ENCODE results near the gene MAPKAPK2. TPM values are rescaled to one million over a fixed set of nuclear protein-coding genes. Genes with fewer than 3 reads are reported as not detected.
"Not testable (repeated sequence)": the region's sequence is repeated elsewhere in the genome, so short reads cannot be mapped to it uniquely, and the experiment has no call there.

The MAPKAPK2 gene
- total RNA-seq, 1 donor = 31.0 TPM

GRCh38 chr1:206774093-206774492 lies 89.4 kb downstream of the MAPKAPK2 start:
- no peak for DNase-seq (ENCODE audit: low read depth)
- no peak overlapping the region for H3K4me3 ChIP-seq (ENCODE audit: low read depth, low read length)
- TF ChIP-seq, protein P1, sequence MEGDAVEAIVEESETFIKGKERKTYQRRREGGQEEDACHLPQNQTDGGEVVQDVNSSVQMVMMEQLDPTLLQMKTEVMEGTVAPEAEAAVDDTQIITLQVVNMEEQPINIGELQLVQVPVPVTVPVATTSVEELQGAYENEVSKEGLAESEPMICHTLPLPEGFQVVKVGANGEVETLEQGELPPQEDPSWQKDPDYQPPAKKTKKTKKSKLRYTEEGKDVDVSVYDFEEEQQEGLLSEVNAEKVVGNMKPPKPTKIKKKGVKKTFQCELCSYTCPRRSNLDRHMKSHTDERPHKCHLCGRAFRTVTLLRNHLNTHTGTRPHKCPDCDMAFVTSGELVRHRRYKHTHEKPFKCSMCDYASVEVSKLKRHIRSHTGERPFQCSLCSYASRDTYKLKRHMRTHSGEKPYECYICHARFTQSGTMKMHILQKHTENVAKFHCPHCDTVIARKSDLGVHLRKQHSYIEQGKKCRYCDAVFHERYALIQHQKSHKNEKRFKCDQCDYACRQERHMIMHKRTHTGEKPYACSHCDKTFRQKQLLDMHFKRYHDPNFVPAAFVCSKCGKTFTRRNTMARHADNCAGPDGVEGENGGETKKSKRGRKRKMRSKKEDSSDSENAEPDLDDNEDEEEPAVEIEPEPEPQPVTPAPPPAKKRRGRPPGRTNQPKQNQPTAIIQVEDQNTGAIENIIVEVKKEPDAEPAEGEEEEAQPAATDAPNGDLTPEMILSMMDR (IDR thresholded peaks at IDR 0.05; ENCODE audit: insufficient read depth, low read length) = no peak

DNA sequence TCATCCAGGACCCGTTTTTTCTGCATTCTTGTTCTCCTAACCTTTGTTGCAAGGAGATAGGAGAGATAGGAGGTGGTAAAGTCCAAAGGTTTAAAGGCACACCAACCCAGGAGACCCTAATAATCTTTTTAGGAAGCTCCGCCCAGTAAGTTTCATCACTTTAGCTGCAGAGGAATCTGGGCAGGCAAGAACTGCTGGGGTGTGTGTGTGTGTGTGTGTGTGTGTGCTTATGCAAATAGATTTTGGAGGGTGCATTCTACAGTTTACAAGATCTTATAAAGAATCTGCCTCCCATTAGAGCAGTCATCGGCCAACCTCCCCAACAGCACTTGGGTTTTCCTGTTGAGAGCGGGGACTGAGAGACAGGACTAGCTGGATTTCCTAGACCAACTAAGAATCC lies 91.5 kb downstream of the MAPKAPK2 start:
- TF ChIP-seq, protein P1 (IDR thresholded peaks at IDR 0.05; ENCODE audit: insufficient read depth, low read length) = no peak
- DNase-seq (ENCODE audit: low read depth) = no peak
- no peak overlapping the region for H3K4me3 ChIP-seq (ENCODE audit: low read depth, low read length)

DNA sequence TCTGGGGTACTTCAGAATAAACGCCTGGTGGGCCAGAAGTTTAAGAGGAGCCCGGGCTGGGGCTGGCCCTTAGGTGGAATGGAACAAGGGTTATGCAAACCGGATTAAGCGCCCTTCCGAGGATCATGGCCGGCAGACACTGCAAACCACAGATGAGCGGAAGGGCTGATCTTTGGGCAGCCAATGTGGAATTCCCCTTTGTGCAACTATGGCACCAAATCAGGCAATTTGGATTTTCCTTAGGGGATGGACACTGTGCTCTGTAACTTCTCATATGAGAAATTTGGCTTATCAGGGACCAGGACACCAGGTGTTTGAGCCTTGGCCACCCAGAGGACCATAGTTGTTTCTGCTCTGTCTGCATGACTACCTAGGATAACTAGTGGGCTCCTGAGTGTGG lies 93.3 kb downstream of the MAPKAPK2 start:
- DNase-seq (ENCODE audit: low read depth) = no peak
- no peak overlapping the region for H3K4me3 ChIP-seq (ENCODE audit: low read depth, low read length)
- TF ChIP-seq, protein P1 (IDR thresholded peaks at IDR 0.05; ENCODE audit: insufficient read depth, low read length) = no peak

DNA sequence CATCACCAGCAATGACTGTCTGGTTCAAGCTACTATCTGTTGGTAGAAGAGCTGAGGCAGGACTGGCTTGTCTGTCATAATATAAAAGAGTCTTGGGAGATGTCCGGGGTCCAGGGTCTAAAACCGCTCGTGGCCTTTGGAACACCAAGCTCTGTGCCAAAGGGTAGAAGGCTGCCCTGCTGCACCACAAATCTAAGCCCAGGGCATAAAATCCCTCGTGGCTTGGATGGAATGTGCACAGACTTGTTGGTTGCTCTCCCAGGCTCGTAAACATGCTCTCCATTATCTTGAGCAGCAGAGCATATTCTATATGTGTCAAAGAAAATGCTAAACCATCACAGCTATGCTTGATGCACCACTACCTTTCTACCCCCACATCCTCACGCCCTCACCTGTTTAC lies 94.2 kb downstream of the MAPKAPK2 start:
- DNase-seq (ENCODE audit: low read depth); H3K4me3 ChIP-seq (ENCODE audit: low read depth, low read length): not testable (repeated sequence)

GRCh38 chr1:206779638-206780037 lies 94.9 kb downstream of the MAPKAPK2 start:
- TF ChIP-seq, protein P1 (IDR thresholded peaks at IDR 0.05; ENCODE audit: insufficient read depth, low read length) = no peak
- DNase-seq (ENCODE audit: low read depth) = no peak
- no peak overlapping the region for H3K4me3 ChIP-seq (ENCODE audit: low read depth, low read length)

DNA sequence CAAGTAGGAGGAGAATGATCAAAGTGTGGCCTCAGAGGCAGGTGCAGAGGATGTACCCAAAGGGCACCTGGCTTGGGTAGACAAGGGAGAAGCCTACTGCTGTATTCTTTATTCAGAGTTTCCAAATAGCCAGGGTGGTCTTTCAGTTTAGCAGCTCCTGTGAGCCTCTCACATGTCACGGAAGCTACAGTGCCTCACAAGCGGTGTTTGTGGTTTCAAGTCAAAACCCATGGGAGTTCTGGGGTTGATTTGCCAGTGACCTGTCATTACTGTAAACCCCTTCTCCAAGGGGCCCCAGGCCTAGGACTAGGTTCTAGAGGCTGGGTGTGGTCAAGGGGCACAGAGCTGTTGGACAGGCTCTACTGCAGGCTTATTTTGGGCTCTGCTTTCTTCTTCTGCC lies 97.7 kb downstream of the MAPKAPK2 start:
- no peak overlapping the region for H3K4me3 ChIP-seq (ENCODE audit: low read depth, low read length)
- DNase-seq (ENCODE audit: low read depth) = no peak

GRCh38 chr1:206783506-206783905 lies 98.8 kb downstream of the MAPKAPK2 start:
- no peak for DNase-seq (ENCODE audit: low read depth)
- TF ChIP-seq, protein P1 (IDR thresholded peaks at IDR 0.05; ENCODE audit: insufficient read depth, low read length) = no peak
- no peak overlapping the region for H3K4me3 ChIP-seq (ENCODE audit: low read depth, low read length)

More for the DNA sequence above, 97.7 kb downstream of the MAPKAPK2 start:
- TF ChIP-seq, protein P1 (IDR thresholded peaks at IDR 0.05; ENCODE audit: insufficient read depth, low read length) = no peak

Small RNAs within 50 kb of the gene (small RNA-seq; reads per million reads assigned to genes)
- gene RF00019 = not detected

Other genes with a start within 250 kb of the MAPKAPK2 start
- gene IKBKE, start 214.4 kb upstream of the MAPKAPK2 start, total RNA-seq (ENCODE audit: low replicate concordance) = 11.5 and 67.9 TPM in 2 replicates
- gene RASSF5, start 177.4 kb upstream of the MAPKAPK2 start, total RNA-seq (ENCODE audit: low replicate concordance) = 4.1 and 6.6 TPM in 2 replicates
- gene EIF2D, start 72.4 kb upstream of the MAPKAPK2 start, total RNA-seq (ENCODE audit: low replicate concordance) = 33.5 and 42.5 TPM in 2 replicates
- gene DYRK3, start 49.4 kb upstream of the MAPKAPK2 start, total RNA-seq (ENCODE audit: low replicate concordance) = 19.7 and 27.7 TPM in 2 replicates
- gene IL19, start 85.9 kb downstream of the MAPKAPK2 start, total RNA-seq (ENCODE audit: low replicate concordance) = 0.41 TPM in 1 of 2 replicates, not detected in the other
- not detected in 2 replicates for gene IL10, start 87.6 kb downstream of the MAPKAPK2 start, total RNA-seq (ENCODE audit: low replicate concordance)
- not detected in 2 replicates for gene IL20, start 180.7 kb downstream of the MAPKAPK2 start, total RNA-seq (ENCODE audit: low replicate concordance)
- gene IL24, start 212.5 kb downstream of the MAPKAPK2 start, total RNA-seq (ENCODE audit: low replicate concordance) = not detected in 2 replicates
- not detected in 2 replicates for gene FCMR, start 237.0 kb downstream of the MAPKAPK2 start, total RNA-seq (ENCODE audit: low replicate concordance)

Data from fibroblast of the aortic adventitia (primary cell).